Stimulated activated memory B cell treated with anti-CD40 and anti-IgM and Interleukin-4, amounts not matched to agents 10 μg/mL and 1 μg/mL and 100 μg/mL, for 72 hours (primary cell): Measurements from ENCODE around the gene RBPJL.

Experiments used
- ATAC-seq: fragments of 150-1000 bp; cut with Tn5 transposase; 2 replicates; pipeline ENCODE4 v1.10.0; 2021
- H3K27ac Mint-ChIP-seq: one replicate; pipeline ENCODE4 v1.8.0; 2022; ENCODE audit warnings: mild to moderate bottlenecking, mixed read lengths
- H3K27me3 Mint-ChIP-seq: one replicate; pipeline ENCODE4 v1.8.0; 2022; ENCODE audit warnings: mixed read lengths
- H3K36me3 Mint-ChIP-seq: one replicate; pipeline ENCODE4 v1.8.0; 2022; ENCODE audit warnings: mixed read lengths
- H3K4me1 Mint-ChIP-seq: one replicate; pipeline ENCODE4 v1.8.0; 2022; ENCODE audit warnings: mixed read lengths
- H3K4me3 Mint-ChIP-seq: one replicate; pipeline ENCODE4 v1.8.0; 2022; ENCODE audit warnings: mild to moderate bottlenecking, moderate library complexity, mixed read lengths
- H3K9me3 Mint-ChIP-seq: one replicate; pipeline ENCODE4 v1.8.0; 2022; ENCODE audit warnings: mixed read lengths

Gene RBPJL

DNA sequence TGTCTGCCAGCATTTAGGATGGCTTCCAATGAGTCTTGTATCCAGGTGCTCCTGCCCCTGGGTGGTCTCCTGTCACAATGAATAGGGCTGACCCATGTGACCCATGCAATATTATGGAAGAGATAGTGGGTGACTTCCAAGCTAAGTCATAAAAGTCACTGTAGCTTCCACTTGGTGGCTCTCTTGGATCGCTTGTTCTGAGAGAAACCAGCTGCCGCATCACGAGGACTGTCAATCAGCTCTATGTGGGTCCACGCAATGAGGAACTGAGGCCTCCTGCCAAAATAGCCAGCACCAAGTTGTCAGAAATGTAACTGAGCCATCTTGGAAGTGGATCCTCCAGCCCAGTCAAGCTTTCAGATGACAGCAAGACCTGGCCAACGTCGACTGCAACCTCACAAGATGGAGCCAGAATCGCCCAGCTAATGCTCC is 16.3 kb downstream of the RBPJL start:
- peaks cover 27% of the 10 kb centered on the region for H3K4me1 Mint-ChIP-seq
- H3K4me3 Mint-ChIP-seq: no peak overlapping the region
- H3K27ac Mint-ChIP-seq: no peak overlapping the region

DNA sequence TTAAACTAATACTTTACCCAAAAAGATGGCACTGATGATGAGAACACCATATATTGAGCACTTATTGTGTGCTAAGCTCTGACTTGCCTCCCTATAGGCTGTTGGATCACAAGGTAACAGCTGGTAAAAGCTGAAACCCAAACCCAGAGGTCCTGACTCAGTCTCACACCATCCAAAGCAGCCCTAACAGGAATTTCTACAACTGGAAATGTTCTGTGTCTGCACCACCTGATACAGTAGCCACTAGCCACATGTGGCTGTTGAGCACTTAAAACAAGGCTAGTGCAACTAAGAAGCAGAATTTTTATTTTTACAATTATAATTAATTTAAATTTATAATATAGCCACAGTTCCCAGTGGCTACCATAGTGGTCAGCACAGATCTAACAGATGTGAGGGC is 17.1 kb downstream of the RBPJL start:
- H3K27ac Mint-ChIP-seq: no peak overlapping the region
- H3K9me3 Mint-ChIP-seq: no peaks in the 10 kb centered on the region

More for the DNA sequence above, 16.3 kb downstream of the RBPJL start:
- Mint-ChIP-seq H3K9me3 (no peaks in the 10 kb centered on the region), H3K27me3 (no peaks in the 10 kb centered on the region), H3K36me3 (no peaks in the 10 kb centered on the region)
- peak; percentile 60 for ATAC-seq

DNA sequence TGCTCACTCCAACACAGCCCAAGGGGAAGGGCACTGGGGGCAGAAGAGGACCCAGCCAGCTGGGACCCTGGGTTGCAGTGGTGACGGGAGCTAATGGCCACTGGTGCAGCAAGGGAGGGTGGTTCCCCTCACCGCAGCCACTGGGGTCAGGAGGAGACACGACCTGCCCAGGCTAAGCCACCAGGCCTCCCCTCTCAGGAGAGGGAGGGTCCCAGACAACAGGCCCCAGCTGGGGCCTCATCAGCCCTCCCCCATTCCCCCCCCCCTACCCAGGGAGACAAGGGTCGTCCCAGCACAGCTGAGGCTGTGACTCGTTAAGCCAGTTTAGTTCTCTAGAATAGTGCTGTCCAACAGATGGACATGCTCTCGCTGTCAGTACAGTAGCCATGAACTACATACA is 18.7 kb downstream of the RBPJL start:
- no peaks in the 10 kb centered on the region for H3K9me3 Mint-ChIP-seq
- no peak for ATAC-seq
- no peaks in the 10 kb centered on the region for H3K27me3 Mint-ChIP-seq
- no peak overlapping the region for H3K4me3 Mint-ChIP-seq
- no peak overlapping the region for H3K27ac Mint-ChIP-seq
- H3K36me3 Mint-ChIP-seq: no peaks in the 10 kb centered on the region
- peaks cover 16% of the 10 kb centered on the region for H3K4me1 Mint-ChIP-seq

More for the DNA sequence above, 17.1 kb downstream of the RBPJL start:
- Mint-ChIP-seq H3K36me3 (no peaks in the 10 kb centered on the region), H3K4me1 (peaks cover 19% of the 10 kb centered on the region), H3K27me3 (no peaks in the 10 kb centered on the region), H3K4me3 (no peak overlapping the region)
- no peak for ATAC-seq

DNA sequence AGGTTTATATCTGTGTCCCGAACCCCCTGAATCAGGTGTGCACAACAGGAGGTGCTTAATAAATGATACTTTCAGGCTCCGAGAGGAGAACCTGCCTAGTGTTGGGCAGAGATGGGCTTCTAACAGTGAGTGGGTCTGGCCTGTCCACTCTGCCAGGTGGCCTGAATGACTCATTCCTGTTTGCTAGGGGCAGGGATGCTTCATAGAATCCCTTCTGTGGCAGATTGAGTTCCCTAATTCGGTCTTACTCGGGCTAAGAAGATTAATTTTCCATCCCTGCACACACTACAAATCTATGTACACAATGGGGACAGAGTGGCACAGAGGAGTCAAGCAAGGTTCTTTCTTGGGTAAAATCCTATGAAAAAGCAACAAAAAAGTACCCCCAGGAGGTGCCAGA is 21.8 kb downstream of the RBPJL start:
- no peaks in the 10 kb centered on the region for H3K36me3 Mint-ChIP-seq
- no peaks in the 10 kb centered on the region for H3K9me3 Mint-ChIP-seq
- H3K4me3 Mint-ChIP-seq: no peak overlapping the region
- H3K27ac Mint-ChIP-seq: no peak overlapping the region
- H3K27me3 Mint-ChIP-seq: no peaks in the 10 kb centered on the region
- H3K4me1 Mint-ChIP-seq: peaks cover 6% of the 10 kb centered on the region
- ATAC-seq: no peak

DNA sequence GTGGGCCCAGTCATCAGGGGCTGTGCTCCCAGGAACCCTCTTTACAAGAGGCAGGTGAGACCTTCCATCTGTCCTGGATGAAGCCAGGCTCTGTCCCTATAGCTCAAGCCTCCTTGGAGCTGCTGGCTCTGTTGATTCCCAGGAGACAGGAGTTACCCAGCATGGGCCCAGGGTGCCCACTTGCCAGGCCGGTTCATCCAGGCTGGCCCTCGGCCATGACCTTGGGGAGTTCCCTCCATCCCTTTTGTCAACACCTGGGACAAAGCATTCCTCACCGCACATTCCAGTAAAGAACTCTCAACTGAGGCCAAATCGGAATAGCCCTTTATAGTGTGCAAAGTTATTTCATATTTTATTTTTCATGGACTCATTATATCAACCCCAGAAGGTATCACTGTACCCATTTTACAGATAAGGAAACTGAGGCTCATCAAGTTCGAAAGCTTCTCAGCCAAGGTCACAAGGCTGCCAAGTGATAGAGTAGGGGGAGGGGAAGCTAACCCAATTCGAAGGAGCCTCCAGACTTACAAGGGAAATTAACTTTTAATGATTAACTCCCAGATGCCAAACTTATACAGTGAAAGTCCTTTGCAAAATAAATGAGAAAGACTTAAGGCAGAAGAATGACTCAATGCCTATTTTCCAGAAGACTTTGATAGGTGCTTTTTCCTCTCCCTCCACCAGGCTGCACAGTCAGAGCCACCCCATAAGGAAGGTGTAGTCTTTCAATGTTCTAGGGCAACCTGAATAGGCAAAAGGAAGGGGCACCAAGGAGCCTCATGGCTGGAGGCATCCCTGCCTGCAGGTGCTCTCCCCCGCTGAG is 23.1 kb downstream of the RBPJL start:
- Mint-ChIP-seq H3K4me3 (no peak overlapping the region), H3K4me1 (peaks cover 6% of the 10 kb centered on the region), H3K9me3 (no peaks in the 10 kb centered on the region), H3K36me3 (no peaks in the 10 kb centered on the region), H3K27me3 (no peaks in the 10 kb centered on the region), H3K27ac (no peak overlapping the region)
- ATAC-seq: no peak

DNA sequence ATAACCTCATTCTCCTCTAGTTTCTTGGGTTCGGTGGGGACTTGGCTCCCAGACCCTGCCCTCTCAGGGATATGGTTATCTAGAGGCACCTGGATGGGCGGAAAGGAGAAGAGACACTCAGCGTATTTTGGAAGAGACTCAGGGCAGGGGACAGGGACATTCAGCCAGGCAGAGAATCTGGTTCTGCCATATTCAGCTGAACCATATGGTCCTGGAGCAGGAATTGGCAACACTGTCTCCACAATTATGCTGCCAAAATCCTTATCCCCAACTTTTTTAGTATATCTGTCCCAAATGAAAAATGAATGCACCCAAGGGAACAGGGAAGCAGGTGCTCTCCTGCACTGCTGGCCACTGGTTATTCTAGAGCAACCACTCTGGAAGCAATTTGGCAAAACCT is 23.8 kb downstream of the RBPJL start:
- Mint-ChIP-seq H3K27me3 (no peaks in the 10 kb centered on the region), H3K9me3 (no peaks in the 10 kb centered on the region), H3K4me3 (no peak overlapping the region), H3K27ac (no peak overlapping the region), H3K36me3 (no peaks in the 10 kb centered on the region), H3K4me1 (peaks cover 6% of the 10 kb centered on the region)
- no peak for ATAC-seq

DNA sequence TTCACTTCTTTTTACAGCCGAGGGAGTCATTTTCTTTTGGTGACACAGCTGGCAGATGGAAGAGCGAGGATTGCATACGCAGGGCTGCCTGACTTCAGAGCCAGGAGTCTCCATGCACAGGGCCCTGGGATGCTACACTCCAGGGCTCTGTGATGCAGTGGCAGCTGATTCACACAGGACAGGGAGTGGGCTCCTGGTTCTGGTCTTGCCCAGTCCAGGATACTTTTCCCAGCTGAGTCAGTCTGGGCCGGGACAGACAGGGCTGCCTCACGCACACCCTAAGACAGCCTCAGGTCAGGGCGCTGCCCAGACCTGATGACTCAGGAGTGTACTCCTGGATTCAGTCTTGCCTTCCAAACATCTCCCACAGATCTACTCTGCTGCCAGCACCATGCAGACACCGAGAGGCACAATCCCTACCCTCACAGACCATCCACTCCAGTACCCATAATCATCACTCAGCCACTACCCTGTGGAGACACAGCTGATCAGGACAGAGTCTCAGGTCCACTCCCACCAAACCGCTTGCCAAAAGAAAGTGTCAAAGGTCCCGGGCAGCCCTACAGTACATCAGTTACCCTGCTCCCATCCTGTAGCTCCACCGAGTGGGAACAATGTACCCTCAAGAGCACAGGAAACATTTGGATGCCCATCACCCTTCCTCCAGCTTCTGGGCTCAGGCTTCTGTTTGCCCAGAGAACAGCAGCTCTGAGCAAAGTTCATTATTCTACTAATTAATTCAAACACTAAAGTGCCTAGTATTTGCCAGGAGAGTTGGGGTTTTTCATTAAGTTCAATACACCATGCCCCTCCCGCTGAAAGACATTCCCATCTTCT is 30.1 kb downstream of the RBPJL start:
- H3K4me1 Mint-ChIP-seq: no peaks in the 10 kb centered on the region
- peaks cover 18% of the 10 kb centered on the region for H3K27me3 Mint-ChIP-seq
- ATAC-seq: no peak
- no peaks in the 10 kb centered on the region for H3K36me3 Mint-ChIP-seq
- no peak overlapping the region for H3K4me3 Mint-ChIP-seq
- no peaks in the 10 kb centered on the region for H3K9me3 Mint-ChIP-seq
- no peak overlapping the region for H3K27ac Mint-ChIP-seq

DNA sequence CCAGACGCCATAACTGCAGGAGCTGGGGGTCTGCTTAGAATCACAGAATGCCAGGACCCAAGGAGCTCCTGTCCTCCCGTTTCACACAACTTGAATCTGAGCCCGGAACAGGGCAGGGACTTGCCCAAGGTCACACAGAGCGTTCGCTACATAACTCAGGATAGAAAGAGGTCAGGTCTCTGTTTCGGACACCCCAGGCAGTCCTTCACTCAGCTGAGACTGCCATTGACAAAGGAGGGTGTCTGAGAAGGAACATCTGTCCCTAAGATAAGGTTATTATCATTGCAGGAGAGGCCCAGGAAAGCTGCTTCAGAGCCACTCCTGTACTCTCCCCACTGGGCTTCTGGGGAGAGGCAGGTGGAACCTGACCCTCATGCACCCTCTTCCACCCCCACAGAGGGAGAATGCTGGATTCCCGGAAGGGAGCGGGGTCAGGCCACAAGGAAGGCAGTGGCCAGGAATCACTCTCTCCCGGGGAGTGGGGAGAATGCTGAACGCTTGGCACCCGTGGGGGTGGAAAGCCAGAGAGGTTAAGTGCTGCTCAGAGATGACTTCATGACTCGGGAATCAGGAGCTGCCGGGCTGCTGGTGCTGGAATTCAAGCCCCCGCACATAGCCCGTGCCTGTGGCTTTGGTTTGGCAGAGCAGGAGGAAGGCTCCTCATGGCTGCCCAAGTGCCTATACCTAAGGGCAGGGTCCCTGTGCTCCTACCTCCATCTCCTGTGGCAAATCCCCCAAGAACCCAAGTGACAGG is 30.9 kb downstream of the RBPJL start:
- H3K4me3 Mint-ChIP-seq: no peak overlapping the region
- H3K27me3 Mint-ChIP-seq: peaks cover 18% of the 10 kb centered on the region
- H3K4me1 Mint-ChIP-seq: no peaks in the 10 kb centered on the region
- ATAC-seq: no peak
- no peaks in the 10 kb centered on the region for H3K36me3 Mint-ChIP-seq
- H3K27ac Mint-ChIP-seq: no peak overlapping the region
- no peaks in the 10 kb centered on the region for H3K9me3 Mint-ChIP-seq

DNA sequence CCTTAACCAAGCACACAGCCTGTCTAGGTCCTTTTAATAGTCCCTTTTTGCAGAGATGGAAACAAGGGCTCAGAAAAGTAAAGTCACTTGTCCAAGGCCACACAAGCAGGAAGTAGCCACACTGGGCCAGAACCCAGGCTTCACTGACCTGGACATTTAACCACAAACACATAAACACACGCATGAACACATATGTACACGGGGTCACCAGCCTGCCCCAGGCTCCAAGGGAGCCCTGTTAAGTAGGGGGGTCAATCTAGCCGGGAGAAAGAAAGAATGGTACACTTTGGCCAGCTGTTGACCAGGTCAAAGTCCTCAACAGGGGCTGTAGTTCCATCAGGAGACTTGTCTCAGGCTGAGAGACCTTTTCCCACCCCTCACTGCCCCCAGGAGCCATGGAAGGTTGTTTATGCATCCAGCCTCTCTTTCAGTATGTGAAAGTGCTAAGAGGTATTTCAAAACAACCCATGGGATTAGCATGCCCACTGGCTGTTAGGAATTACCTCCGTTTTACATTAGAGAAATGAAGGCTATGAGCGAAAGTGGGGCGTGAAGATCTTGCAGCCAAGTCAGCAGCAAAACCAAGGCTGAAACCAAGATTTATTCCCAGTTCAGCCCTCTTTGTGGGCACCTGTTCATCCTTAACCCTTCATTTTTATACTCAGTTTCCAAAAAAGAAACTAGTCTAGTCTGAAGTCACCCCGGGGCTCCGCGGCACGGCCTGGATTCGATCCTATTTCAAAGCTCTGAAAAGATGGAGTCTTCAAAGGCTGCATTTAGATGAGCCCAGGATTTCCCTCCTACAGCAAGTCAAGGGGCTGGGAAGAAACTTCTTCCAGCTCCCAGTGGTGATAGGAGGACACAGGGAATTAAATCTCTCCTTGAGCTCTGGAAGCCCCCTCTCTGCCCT is 31.7 kb downstream of the RBPJL start:
- no peak for ATAC-seq

DNA sequence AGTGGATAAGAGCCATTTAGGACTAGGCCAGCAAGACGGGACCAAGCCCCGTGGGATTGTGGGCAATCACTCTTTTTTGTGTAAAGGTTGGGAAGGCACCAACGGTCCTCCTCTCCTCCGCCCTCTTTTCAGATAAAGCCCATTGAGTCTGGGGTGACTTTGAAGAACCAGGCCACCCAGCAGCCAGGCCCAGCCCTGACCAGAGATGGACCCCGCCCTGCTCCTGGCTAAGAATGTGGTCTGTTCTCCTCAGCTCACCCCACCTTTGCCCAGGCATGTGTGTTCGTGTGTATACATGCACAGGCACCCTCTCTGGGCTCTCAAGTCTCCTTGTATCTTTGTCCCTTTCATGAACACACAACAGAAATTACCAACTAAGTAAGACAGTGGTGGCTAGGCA is 32.4 kb downstream of the RBPJL start:
- Mint-ChIP-seq H3K9me3 (no peaks in the 10 kb centered on the region), H3K4me1 (no peaks in the 10 kb centered on the region), H3K4me3 (no peak overlapping the region), H3K27me3 (peaks cover 18% of the 10 kb centered on the region), H3K36me3 (no peaks in the 10 kb centered on the region), H3K27ac (no peak overlapping the region)
- no peak for ATAC-seq

More for the DNA sequence above, 31.7 kb downstream of the RBPJL start:
- H3K9me3 Mint-ChIP-seq: no peaks in the 10 kb centered on the region
- H3K27me3 Mint-ChIP-seq: peaks cover 18% of the 10 kb centered on the region
- H3K4me1 Mint-ChIP-seq: no peaks in the 10 kb centered on the region
- H3K27ac Mint-ChIP-seq: no peak overlapping the region
- H3K4me3 Mint-ChIP-seq: no peak overlapping the region
- no peaks in the 10 kb centered on the region for H3K36me3 Mint-ChIP-seq

DNA sequence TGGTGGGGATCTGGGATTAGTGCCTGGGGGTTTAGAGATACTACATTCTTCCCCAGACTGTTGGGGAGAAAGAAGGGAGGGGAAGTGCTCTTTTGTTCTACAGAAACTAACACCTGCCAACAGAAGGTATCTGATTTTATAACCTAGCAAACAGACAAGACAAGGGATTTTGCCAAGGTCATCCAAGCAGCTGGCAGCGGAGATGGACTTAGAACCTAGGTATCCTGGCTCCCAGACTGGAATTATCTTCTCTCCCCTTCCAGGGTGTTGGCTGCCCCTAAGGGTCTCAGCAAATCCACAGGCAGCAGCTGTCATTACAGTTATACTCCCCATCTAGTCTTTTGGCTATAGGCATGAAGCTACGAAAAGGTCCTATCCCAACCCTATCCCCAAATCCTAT is 33.2 kb downstream of the RBPJL start:
- H3K4me1 Mint-ChIP-seq: peaks cover 1% of the 10 kb centered on the region
- H3K27ac Mint-ChIP-seq: no peak overlapping the region
- peaks cover 21% of the 10 kb centered on the region for H3K27me3 Mint-ChIP-seq
- no peak overlapping the region for H3K4me3 Mint-ChIP-seq
- no peaks in the 10 kb centered on the region for H3K36me3 Mint-ChIP-seq
- ATAC-seq: no peak
- H3K9me3 Mint-ChIP-seq: no peaks in the 10 kb centered on the region

DNA sequence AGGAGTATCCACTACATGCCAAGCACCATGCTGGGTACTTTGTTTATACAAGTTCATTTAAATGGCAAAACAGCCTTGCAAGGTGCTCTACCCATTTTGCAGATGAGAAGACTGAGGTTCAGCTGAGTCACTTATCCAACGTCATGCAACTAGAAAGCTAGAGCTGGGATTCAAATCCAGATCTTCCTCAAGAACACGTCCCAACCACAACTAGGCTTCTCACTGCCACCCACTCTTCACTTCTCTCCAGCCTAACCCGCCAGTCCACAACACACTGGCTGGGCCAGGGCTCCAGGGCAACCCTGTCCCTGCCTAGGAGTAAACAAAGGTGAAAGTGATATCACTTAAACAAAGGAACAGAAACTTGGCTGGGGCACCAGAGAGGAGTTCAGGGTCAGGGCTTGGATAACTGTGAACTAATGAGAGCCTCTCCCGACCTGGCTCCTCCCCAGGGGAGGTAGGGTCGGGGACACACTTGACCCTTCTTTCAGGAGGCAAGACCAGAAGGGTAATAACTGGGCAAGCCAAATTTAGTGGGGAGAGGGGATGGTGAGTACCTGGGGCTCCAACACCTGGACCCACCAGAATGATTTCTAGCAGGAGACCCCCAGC is 33.7 kb downstream of the RBPJL start:
- H3K4me1 Mint-ChIP-seq: peaks cover 6% of the 10 kb centered on the region
- H3K27me3 Mint-ChIP-seq: peaks cover 27% of the 10 kb centered on the region
- H3K4me3 Mint-ChIP-seq: no peak overlapping the region
- ATAC-seq: no peak
- H3K27ac Mint-ChIP-seq: no peak overlapping the region
- no peaks in the 10 kb centered on the region for H3K9me3 Mint-ChIP-seq
- no peaks in the 10 kb centered on the region for H3K36me3 Mint-ChIP-seq

DNA sequence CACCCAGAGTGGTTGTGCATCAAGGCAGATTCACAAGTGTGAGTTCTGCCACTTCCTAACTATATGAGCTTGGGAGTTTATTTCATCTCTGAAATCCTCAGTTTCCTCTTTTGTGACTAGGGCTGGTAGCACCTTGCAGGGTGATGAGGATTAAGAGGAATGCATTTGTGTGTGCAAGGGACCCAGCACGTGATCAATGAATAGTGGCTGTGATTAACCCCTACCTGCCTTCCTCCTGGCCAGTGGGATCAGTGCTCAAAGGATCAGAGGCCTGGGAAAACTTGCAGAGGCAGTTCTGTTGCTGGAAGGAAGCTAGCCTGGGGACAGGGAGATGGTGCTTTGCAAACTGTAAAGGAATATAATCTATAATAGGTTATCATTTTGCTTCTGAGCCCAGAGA is 34.3 kb downstream of the RBPJL start:
- Mint-ChIP-seq H3K9me3 (no peaks in the 10 kb centered on the region), H3K27me3 (peaks cover 33% of the 10 kb centered on the region), H3K36me3 (no peaks in the 10 kb centered on the region), H3K27ac (no peak overlapping the region), H3K4me3 (no peak overlapping the region), H3K4me1 (peaks cover 6% of the 10 kb centered on the region)
- ATAC-seq: no peak

DNA sequence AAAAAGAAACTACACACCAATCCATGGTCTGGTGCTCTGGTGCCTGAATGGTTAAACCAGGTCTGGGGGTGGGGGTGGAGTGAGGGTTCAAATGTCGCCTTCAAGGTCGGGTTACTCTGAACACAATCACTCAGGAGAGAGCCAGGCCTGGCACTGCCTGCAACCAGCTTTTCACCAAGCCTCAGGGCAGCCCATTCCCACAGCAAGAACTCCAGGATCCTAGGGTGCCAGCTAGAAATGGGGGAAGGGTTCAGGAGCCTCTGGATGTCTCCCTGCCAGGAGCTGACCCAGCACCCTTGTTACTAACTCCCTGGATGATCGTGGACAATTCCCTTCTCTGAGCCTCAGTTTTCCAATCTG is 34.9 kb downstream of the RBPJL start:
- Mint-ChIP-seq H3K4me1 (peaks cover 12% of the 10 kb centered on the region), H3K4me3 (no peak overlapping the region), H3K36me3 (no peaks in the 10 kb centered on the region), H3K9me3 (no peaks in the 10 kb centered on the region), H3K27ac (no peak overlapping the region), H3K27me3 (peaks cover 38% of the 10 kb centered on the region)
- no peak for ATAC-seq
